Measurements from ENCODE around the gene SERPINA1. TPM values are rescaled to one million over a fixed set of nuclear protein-coding genes. Genes with fewer than 3 reads are reported as not detected.
A peak's percentile ranks its signal among the peaks of the same experiment; 100 is the strongest.

SERPINA1 gene
- total and polyA plus RNA-seq, 2 experiments from 2014 or later: 0.69 to 2.6 TPM

DNA sequence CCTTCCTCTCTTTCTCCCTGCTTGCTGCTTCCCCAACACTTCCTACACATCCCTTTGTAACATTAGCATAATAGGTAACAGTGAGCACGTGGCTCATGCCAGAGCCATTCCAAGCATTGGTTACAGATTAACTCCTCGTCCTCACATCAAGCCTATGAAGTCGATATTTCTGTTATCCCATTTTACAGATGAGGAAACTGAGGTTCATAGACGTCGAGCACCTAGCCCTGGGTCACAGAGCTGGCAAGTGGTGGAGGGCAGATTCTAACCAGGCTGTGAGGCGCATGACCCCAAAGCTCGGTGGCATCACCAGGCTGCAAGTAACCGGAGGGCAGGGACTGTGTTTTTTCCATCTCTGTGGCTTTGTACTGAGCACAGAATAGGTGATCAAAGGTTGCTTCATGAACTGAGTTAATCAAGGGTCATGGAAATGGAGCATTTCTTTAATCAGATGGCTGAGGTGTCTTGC is 5.7 kb upstream of the SERPINA1 start:
- Histone ChIP-seq H3K27me3 (no peaks in the 10 kb centered on the region), H3K4me3 (no peak overlapping the region), H3K36me3 (no peaks in the 10 kb centered on the region), H3K27ac (no peak overlapping the region), H3K4me1 (ENCODE audit: low read depth) (no peaks in the 10 kb centered on the region), H3K9me3 (ENCODE audit: low read depth) (no peaks in the 10 kb centered on the region)
- TF ChIP-seq, protein P1, sequence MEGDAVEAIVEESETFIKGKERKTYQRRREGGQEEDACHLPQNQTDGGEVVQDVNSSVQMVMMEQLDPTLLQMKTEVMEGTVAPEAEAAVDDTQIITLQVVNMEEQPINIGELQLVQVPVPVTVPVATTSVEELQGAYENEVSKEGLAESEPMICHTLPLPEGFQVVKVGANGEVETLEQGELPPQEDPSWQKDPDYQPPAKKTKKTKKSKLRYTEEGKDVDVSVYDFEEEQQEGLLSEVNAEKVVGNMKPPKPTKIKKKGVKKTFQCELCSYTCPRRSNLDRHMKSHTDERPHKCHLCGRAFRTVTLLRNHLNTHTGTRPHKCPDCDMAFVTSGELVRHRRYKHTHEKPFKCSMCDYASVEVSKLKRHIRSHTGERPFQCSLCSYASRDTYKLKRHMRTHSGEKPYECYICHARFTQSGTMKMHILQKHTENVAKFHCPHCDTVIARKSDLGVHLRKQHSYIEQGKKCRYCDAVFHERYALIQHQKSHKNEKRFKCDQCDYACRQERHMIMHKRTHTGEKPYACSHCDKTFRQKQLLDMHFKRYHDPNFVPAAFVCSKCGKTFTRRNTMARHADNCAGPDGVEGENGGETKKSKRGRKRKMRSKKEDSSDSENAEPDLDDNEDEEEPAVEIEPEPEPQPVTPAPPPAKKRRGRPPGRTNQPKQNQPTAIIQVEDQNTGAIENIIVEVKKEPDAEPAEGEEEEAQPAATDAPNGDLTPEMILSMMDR (IDR thresholded peaks at IDR 0.05; ENCODE audit: low read depth, low read length): no peak
- no peak for DNase-seq (ENCODE audit: low read depth in 1 of 2, low spot score in 1 of 2)

DNA sequence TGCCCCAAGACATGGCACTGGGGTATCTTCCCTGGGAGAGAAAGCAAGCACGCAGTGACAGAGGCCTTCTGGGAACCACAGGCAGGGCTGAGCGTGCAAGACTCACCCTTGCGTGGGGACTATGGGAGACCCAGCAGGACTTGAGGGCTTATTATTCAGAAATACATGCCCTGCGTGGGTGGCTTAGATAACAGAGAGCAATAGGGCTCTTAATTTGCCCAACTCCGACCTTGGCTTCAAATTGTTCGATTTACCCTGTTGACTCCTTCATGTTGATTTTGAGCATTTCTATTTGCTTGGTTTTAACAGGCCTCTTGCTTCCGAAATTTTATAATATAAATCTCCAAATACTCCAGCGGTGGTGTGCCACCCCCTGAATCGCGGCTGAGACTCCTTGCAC is 5.1 kb upstream of the SERPINA1 start:
- H3K4me1 ChIP-seq (ENCODE audit: low read depth): no peaks in the 10 kb centered on the region
- H3K4me3 ChIP-seq: no peak overlapping the region
- no peak for DNase-seq (ENCODE audit: low read depth in 1 of 2, low spot score in 1 of 2)
- TF ChIP-seq, protein P1 (IDR thresholded peaks at IDR 0.05; ENCODE audit: low read depth, low read length): no peak
- H3K9me3 ChIP-seq (ENCODE audit: low read depth): no peaks in the 10 kb centered on the region
- H3K27ac ChIP-seq: no peak overlapping the region
- no peaks in the 10 kb centered on the region for H3K36me3 ChIP-seq
- no peaks in the 10 kb centered on the region for H3K27me3 ChIP-seq

DNA sequence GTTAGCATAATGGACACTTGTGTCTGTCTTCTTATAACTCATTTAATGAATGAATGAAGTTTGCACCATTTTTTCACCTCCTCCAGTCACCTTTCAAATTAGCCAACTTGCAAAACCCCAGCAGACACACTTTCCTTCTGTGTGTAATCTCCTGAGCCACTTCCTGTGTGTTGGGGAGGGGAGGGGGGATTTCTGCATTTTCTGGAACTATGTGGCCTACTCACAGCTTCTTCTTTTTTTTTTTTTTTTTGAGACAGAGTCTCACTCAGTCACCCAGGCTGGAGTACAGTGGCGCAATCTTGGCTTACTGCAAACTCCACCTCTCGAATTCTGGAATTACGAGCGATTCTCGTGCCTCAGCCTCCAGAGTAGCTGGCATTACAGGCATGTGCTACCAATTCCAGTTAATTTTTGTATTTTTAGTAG is 4.1 kb upstream of the SERPINA1 start:
- Histone ChIP-seq H3K4me1 (ENCODE audit: low read depth) (no peaks in the 10 kb centered on the region), H3K27me3 (no peaks in the 10 kb centered on the region), H3K27ac (no peak overlapping the region), H3K9me3 (ENCODE audit: low read depth) (no peaks in the 10 kb centered on the region), H3K36me3 (no peaks in the 10 kb centered on the region), H3K4me3 (no peak overlapping the region)
- DNase-seq (ENCODE audit: low read depth in 1 of 2, low spot score in 1 of 2): peak in 1 of 2 donors; percentile 94
- TF ChIP-seq, protein P1 (IDR thresholded peaks at IDR 0.05; ENCODE audit: low read depth, low read length): no peak

DNA sequence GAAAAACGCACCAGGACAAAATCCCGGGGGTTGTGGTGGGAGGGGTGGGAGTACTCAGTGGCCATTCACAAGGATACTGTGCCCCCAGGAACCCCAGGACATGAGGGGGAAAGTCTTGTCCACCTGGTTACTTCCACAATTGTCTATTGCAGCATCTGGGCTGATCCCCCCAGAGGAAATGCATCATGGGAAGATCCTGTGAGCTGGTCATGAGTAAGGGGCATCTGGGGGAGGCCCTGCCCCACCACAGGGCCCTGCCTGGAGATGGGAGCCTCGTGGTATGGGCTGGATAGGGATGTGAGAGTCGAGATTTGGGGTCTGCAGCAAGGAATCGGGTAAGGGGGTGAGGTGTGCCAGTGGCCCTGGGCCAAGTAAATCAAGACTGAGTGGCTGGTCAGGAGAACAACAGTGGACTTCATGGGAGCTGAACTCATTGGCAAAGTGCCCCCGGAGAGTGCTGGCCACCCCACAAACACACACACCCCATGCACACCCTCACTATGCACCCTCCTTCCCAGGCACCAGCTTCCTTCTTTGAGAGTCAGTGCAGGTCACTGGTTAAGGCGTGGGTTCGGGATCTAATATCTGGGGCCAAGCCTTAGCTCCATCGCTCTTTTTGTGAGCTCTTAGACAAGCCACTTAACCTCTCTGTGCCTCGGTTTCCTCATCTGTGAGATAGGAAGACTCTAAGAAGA is 3.0 kb upstream of the SERPINA1 start:
- Histone ChIP-seq H3K27me3 (no peaks in the 10 kb centered on the region), H3K36me3 (no peaks in the 10 kb centered on the region), H3K4me3 (no peak overlapping the region), H3K27ac (no peak overlapping the region), H3K9me3 (ENCODE audit: low read depth) (no peaks in the 10 kb centered on the region), H3K4me1 (ENCODE audit: low read depth) (no peaks in the 10 kb centered on the region)
- no peak for DNase-seq (ENCODE audit: low read depth in 1 of 2, low spot score in 1 of 2)
- TF ChIP-seq, protein P1 (IDR thresholded peaks at IDR 0.05; ENCODE audit: low read depth, low read length): no peak

DNA sequence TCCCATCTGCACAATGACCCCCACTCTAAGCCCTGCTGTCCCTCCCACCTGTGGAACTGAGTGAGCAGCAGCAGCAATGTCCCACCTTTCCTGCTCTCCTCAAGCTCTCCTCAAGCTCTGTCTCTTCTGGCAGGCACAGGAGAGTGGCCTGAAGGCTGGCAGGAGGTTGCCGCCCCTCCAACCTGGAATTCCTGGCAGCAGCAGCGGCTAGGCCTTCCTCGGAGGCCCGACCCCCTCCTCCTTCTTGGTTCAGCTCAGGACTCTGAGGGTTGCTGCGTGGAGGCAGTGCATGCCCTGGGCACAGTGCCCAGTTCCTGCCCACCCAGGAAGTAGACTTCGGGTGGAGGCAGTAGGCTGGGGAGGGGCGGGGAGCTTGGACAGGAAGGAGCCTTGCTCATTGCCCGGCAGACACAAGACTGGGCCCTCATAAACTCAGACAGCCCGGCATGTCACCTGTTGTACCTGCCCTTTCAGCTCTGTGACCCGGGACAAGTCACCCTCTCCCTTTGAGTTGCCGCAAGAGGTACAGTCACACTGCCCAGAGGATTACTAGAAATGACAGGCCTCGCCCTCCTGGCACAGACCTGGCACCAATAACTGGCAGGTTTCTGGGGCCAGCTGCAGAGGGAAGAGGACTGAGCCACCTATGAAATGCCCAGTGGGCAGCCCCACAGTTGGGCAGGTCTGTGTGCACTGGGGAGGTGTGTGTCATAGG is 2.1 kb upstream of the SERPINA1 start:
- Histone ChIP-seq H3K4me1 (ENCODE audit: low read depth) (no peaks in the 10 kb centered on the region), H3K9me3 (ENCODE audit: low read depth) (no peaks in the 10 kb centered on the region), H3K27ac (no peak overlapping the region), H3K4me3 (no peak overlapping the region), H3K36me3 (no peaks in the 10 kb centered on the region), H3K27me3 (no peaks in the 10 kb centered on the region)
- TF ChIP-seq, protein P1 (IDR thresholded peaks at IDR 0.05; ENCODE audit: low read depth, low read length): no peak
- DNase-seq (ENCODE audit: low read depth in 1 of 2, low spot score in 1 of 2): peak in 1 of 2 donors; percentile 69
